HG03060 (cell line): ENCODE data around the gene OSBPL7.

Experiments
- ATAC-seq: cut with Tn5 transposase; IDR thresholded peaks from one replicate; pipeline ENCODE4 v1.9.1; 2021; ENCODE audit warnings: low read depth, moderate number of reproducible peaks; ENCODE audit not compliant: unreplicated experiment

OSBPL7 gene

GRCh38 chr17:47829870-47830269 lies 8.3 kb upstream of the OSBPL7 start:
- ATAC-seq: no peak

GRCh38 chr17:47823519-47823918 lies 1.9 kb upstream of the OSBPL7 start:
- ATAC-seq: no peak

GRCh38 chr17:47822785-47823184 lies 1.2 kb upstream of the OSBPL7 start:
- no peak for ATAC-seq

- ATAC-seq: no peak
Observed at GRCh38 chr17:47821031-47821423, 567 bp downstream of the OSBPL7 start.

GRCh38 chr17:47820033-47820789 lies 1.4 kb downstream of the OSBPL7 start:
- ATAC-seq: no peak

DNA sequence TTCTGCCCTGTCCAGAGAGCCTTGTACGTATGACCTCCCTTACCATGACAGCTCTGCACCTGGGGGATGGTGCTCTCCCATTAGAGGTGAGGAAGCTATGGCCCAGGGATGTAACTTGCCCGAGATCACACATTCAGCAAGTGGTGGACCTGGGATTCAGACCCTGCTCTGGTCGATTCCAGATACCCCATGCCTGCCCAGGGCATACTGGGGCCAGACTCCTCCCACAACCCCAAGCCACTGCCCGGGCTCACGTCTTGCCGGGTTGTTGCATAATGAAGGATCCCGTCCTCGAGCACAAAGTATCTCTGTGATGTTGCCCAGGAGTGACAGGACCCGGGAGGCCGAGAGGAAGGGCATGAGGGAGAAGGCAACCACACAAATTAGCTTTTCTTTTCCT lies 2.1 kb downstream of the OSBPL7 start:
- no peak for ATAC-seq

DNA sequence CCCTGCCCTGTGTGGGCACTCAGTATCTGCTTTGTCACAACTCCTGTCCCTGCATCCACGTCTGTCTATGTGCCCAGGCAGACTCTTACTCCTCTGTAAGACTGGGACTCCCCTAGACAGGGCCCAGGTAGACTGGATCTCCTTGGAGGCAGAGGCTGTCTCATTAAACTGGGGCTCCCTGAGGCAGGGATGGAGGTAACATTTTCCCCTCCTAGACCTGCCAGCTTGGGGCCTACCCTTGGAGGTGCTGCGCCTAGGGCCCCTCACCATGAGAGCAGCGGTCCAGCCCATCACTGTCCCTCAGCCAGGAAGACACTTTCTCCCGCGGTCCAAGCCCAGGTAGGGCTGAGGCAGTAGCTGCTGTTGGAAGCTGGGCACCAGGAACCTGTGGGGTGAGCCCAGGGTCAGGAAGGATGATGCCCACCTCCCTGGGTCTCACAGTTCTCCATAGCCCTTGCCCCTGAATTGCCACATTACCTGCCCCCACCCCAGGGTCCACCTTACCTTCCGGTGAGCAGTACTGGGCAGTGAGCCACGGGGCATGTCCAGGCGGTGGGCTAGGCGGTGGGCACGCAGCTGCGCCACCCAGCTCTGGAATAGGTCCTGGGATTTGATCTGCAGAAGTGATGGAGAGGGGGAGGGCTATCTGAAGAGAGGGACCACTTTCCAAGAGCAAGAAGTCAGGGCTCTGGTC lies 3.4 kb downstream of the OSBPL7 start:
- no peak for ATAC-seq

DNA sequence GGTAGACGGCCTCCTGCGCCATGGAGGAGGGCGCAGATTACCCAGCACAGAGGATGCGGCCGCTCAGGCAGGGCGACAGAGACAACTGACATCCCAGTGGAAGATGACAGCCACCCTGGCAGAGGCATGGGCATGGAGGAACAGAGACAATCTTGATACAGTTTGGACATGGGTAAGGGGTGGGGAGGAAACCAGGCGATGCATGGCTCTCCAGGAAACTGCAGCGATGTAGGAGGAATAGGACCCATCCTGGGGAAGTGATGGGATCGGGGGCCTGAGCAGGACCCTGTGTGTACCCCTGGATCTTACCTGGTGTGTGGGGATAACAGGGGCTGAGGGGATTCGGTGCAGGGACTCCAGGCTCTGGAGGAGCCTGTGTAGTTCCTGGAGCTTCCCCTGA lies 4.6 kb downstream of the OSBPL7 start:
- no peak for ATAC-seq

DNA sequence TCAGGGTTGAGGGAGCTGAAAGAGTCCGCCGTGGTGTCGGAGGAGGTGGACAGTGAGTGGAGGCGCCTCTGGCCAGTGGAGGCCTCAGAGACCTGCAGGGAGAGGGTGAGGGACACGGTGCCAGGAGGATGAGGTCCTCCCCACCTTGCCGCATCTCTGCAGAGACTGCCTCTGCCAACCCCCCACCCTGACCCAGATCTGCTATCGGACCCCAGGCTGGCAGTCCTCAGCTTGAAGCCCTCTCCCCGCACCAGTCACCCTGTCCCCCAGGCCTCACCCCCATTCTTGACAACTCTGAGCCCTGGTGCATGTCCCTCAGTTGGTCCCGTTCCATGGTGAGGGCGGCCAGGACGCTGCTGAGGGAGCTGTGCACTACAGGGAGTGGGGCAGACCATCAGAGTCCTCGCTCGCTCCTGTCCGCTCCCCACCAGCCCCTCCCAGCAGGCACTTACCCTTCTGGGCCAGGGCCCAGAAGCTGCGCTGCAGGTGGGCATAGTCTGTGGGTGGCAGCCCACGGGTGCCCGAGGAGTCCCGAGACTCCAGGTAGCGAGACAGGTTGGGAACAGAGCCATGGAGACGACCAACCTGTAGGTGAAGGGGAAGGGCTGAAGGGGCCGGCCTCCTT lies 5.4 kb downstream of the OSBPL7 start:
- ATAC-seq: no peak

- ATAC-seq: no peak
Observed at GRCh38 chr17:47815106-47815918, 6.3 kb downstream of the OSBPL7 start.

GRCh38 chr17:47813512-47814031 lies 8.0 kb downstream of the OSBPL7 start:
- no peak for ATAC-seq

DNA sequence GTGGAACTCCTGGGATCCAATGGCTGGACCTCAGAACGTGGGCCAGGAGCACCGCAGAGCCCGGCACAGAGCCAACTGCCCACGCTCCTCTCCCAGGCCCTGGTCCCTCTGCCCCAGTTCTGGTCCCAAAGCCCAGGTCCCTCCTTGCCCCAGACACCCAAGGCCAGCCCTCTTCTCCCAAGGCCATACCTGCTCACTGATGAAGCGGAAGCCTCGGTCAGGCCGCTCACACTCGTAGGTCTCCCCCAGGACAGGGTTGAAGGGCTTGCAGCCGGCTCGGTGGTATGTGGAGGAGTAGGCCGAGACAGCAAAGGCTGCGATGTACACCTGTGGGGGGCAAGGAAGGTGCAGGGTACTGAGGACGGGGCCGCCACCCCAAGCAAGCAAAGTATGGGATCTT lies 8.5 kb downstream of the OSBPL7 start:
- ATAC-seq: no peak

- ATAC-seq: no peak
Observed at GRCh38 chr17:47812146-47812920, 9.3 kb downstream of the OSBPL7 start.

GRCh38 chr17:47811709-47812108 lies 9.9 kb downstream of the OSBPL7 start:
- no peak for ATAC-seq

GRCh38 chr17:47810901-47811635 lies 10.5 kb downstream of the OSBPL7 start:
- ATAC-seq: no peak

DNA sequence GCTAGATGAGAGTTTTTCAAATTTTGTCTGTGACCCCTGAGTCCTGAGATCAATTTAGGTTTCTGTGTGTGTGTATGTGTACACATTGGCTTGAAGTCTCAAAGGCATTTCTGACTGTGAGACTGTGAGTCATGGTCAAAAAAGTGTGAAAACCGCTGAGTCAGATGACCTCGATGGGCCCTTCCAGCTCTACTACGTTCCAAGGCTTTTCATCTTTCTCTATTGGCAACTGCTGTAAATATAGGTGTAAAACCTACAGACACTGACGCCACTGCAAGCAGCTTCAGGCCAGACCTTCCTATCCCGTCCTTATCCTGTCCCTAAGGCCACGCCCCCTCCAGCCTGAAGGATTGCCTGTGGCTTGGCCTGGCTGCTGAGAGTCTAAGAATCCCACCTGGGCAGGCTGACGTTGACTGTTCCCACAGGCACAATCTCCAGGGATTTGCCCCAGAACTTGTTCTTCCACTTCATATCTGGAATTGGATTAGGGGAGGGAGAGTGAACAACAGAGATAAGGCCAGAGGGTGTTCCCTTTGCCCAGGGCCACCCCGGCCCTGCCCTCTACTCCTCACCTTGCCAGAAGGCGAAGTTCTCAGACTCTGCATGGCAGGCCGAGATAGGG lies 11.3 kb downstream of the OSBPL7 start:
- ATAC-seq: peak; percentile 66

- no peak for ATAC-seq
Observed at GRCh38 chr17:47808830-47809480, 12.6 kb downstream of the OSBPL7 start.
